ENCODE measurements around the gene OR4F15.

Gene OR4F15

GRCh38 chr15:101804375-101804774, 7.6 kb upstream of the OR4F15 start:
- DNase-seq (ENCODE audit: low spot score), result no peak

- no peak for DNase-seq (ENCODE audit: low spot score)
These were observed 7.1 kb upstream of the OR4F15 start for GRCh38 chr15:101804941-101805340.

- DNase-seq (ENCODE audit: low spot score), result no peak
These were observed 6.2 kb upstream of the OR4F15 start for GRCh38 chr15:101805605-101806345.

DNA sequence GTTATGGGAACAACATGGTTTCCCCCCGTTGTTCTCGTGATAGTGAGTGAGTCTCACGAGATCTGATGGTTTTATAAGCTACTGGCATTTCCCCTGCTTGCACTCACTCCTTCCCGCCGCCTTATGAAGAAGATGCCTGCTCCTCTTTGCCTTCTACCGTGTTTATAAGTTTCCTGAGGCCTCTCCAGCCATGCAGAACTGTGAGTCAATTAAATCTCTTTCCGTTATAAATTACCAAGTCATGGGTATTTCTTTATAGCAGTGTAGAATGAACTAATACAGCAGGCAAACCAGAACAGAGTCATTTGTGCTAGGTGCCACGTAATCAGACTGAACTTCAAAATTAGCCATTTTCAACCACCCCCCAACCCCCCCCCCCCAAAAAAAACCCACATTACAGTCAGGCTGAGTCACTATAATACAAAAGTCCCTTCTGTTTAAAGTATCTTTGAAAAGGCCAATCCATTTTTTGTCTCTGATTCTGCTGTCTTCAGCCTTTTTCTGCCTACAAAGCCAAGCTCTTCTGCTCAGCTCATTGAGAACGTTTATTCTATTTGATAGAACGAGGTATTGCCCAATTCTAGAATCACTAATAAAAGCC, 4.6 kb upstream of the OR4F15 start:
- no peak for DNase-seq (ENCODE audit: low spot score)

DNA sequence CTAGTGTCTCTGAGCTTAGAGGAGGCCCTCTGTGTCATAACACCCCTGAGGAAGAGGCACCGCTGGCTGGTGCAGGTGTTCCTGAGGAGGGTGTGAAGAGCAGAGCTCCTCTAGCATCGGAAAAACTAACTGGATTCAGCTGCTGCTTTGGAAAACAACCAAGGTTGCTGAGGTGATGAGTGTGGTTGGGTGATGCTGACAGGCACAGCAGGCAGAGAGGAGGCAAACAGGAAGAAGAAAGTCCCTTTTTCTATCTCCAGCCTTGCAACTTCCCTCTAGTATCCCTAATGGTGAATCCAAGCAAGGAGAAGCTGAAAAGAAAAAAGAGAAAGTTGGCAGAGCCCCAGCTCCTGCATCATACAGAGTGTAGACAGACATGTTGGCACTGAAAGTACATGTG, 3.8 kb upstream of the OR4F15 start:
- no peak for DNase-seq (ENCODE audit: low spot score)

DNA sequence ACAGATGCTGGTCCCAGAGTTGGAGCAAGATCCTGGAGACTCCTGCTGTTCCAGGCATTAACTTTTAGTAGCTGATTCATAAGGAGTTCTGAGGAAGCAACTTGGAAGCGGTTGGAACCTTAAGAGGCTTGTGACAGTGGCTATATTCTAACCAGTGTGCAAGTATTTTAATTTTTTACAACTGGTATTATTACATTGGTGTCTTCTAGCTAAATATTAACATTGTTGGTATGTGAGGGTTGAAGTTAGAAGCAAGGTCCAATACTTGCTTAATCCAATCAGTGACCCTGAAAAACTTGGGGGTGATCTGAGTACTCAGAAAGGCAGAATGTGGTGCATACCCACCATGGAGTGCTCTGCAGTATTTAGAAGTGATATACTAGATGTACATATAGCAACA, 1.5 kb upstream of the OR4F15 start:
- DNase-seq (ENCODE audit: low spot score), result no peak

DNA sequence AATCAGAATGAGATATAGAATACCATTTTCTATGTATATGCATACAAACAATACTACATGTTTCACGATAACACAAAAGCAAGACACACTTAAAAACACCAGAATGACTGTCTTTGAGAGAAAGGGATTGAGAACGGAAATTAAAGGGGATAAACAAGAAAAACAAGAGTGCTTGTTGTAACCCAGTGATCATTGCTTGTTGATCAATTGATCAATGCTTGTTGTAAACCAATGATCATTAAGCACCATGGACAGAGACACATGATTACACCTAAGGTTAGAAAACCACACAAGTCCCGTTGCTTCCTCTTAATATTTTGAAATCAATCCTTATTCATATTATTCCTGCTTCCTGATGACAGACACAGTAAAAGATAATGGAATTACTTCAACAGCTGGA, 1.1 kb upstream of the OR4F15 start:
- DNase-seq (ENCODE audit: low spot score), result no peak

DNA sequence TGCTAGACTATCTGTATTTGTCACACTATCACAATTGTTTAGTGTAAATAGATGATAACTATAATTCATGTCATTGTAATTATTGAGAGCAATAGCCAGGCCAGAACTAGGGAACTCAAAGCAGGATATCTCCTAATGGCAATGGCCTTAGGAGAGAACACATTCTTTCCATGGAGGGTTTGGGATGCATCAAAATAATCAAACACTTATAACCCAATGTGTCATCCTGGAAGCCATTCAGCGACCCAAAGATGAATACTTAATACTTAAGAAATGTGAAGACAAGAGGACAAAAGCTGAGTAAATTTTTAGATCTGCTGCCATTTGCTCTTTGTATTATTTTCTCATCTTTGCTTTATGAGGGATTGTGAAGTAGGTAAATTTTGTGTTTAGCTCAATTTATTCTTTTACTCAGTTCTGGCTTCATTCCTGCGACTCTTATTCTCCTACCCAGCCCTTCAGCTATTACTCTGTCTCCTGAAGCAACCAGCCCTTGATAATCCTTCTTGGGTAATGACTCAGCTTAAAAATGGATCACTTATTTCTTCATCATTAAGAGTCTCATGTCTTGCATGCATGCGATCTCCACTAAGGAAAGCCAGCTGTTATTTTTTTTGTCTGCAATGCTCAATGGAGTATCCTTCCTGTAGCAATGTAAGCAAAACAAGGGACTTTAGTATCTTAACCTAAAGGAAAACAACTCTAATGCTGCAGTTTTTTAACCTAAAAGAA, 2.0 kb downstream of the OR4F15 start:
- DNase-seq (ENCODE audit: low spot score), result no peak

- DNase-seq (ENCODE audit: low spot score), result no peak
These were observed 8.8 kb downstream of the OR4F15 start for GRCh38 chr15:101820781-101821180.

- no peak for DNase-seq (ENCODE audit: low spot score)
These were observed 15.3 kb downstream of the OR4F15 start for GRCh38 chr15:101827257-101827656.

GRCh38 chr15:101828774-101829173, 16.8 kb downstream of the OR4F15 start:
- no peak for DNase-seq (ENCODE audit: low spot score)

- DNase-seq (ENCODE audit: low spot score), result no peak
These were observed 29.7 kb downstream of the OR4F15 start for GRCh38 chr15:101841656-101842055.

DNA sequence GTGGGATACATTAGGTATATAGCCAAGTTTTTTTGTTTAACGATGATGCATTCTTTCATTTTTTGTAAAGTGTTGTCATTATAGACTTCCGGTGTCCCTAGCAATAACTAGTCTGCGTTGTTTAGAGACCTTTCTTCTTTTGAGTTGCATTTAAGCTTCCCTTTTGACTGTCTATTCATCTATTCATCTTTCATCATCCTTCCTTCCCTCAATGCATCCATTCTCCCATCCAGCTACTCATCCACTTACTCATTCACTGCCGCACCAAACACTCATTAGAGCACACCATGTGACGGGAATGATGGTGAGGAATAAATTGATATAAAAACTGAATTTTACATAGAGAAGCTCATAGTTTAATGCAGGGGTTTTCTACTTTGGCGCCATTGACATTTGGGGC, 32.9 kb downstream of the OR4F15 start:
- DNase-seq (ENCODE audit: low spot score), result no peak

DNA sequence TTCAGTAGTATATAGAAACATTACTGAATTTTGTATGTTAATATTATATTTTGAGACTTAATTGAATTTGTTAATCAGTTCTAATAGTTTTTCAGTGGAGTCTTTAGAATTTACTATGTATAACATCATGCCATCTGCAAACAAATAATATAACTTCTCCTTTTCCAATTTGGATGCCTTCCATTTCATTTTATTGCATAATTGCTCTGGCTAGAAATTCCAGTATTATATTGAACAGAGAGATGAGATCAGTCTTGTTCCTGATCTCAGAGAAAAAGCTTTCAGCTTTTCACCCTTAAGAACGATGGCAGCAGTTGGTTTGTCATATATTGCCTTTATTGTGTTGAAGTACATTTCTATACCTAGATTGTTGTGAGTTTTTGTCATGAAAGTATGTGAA, 40.4 kb downstream of the OR4F15 start:
- no peak for DNase-seq (ENCODE audit: low spot score)
